HG02759 (cell line): ENCODE data around the gene HDAC3.

Experiments used
- ATAC-seq: cut with Tn5 transposase; IDR thresholded peaks from one replicate; pipeline ENCODE4 v1.9.1; 2021; ENCODE audit warnings: mild to moderate bottlenecking, moderate library complexity; ENCODE audit not compliant: unreplicated experiment

HDAC3 gene

GRCh38 chr5:141662028-141662427 lies 25.4 kb upstream of the HDAC3 start:
- ATAC-seq: no peak

GRCh38 chr5:141657937-141658545 lies 21.4 kb upstream of the HDAC3 start:
- peak; percentile 66 for ATAC-seq

- no peak for ATAC-seq
These were observed 20.8 kb upstream of the HDAC3 start for GRCh38 chr5:141657404-141657803.

GRCh38 chr5:141656396-141656795 lies 19.7 kb upstream of the HDAC3 start:
- no peak for ATAC-seq

- no peak for ATAC-seq
These were observed 18.4 kb upstream of the HDAC3 start for GRCh38 chr5:141655020-141655419.

GRCh38 chr5:141654298-141654697 lies 17.6 kb upstream of the HDAC3 start:
- no peak for ATAC-seq

- no peak for ATAC-seq
These were observed 15.1 kb upstream of the HDAC3 start for GRCh38 chr5:141651728-141652105.

GRCh38 chr5:141650851-141651727 lies 14.4 kb upstream of the HDAC3 start, which contains the start of gene FCHSD1:
TSS of gene FCHSD1 (minus strand) at chr5:141651418. CDS start at chr5:141651368, 50 bp downstream.
- peak; percentile 98 for ATAC-seq

GRCh38 chr5:141649972-141650371 lies 13.3 kb upstream of the HDAC3 start:
- no peak for ATAC-seq

- ATAC-seq: no peak
These were observed 12.5 kb upstream of the HDAC3 start for GRCh38 chr5:141649056-141649688.

- no peak for ATAC-seq
These were observed 11.2 kb upstream of the HDAC3 start for GRCh38 chr5:141647851-141648250.

- ATAC-seq: no peak
These were observed 10.6 kb upstream of the HDAC3 start for GRCh38 chr5:141647242-141647641.

GRCh38 chr5:141646026-141646425 lies 9.4 kb upstream of the HDAC3 start:
- ATAC-seq: no peak

- ATAC-seq: peak; percentile 48
These were observed 5.1 kb upstream of the HDAC3 start for GRCh38 chr5:141641634-141642267.

GRCh38 chr5:141640698-141641097 lies 4.0 kb upstream of the HDAC3 start:
- no peak for ATAC-seq

- no peak for ATAC-seq
These were observed 3.4 kb upstream of the HDAC3 start for GRCh38 chr5:141640051-141640415.

- no peak for ATAC-seq
These were observed 2.9 kb upstream of the HDAC3 start for GRCh38 chr5:141639357-141640050.

- no peak for ATAC-seq
These were observed 2.1 kb upstream of the HDAC3 start for GRCh38 chr5:141638771-141639170.

- no peak for ATAC-seq
These were observed 1.2 kb upstream of the HDAC3 start for GRCh38 chr5:141637767-141638419.

GRCh38 chr5:141637123-141637766 lies 596 bp upstream of the HDAC3 start:
- peak; percentile 29 for ATAC-seq
